Measurements from ENCODE around the gene IFNLR1.
"Not testable (repeated sequence)": the region's sequence is repeated elsewhere in the genome, so short reads cannot be mapped to it uniquely, and the experiment has no call there.

Gene IFNLR1

DNA sequence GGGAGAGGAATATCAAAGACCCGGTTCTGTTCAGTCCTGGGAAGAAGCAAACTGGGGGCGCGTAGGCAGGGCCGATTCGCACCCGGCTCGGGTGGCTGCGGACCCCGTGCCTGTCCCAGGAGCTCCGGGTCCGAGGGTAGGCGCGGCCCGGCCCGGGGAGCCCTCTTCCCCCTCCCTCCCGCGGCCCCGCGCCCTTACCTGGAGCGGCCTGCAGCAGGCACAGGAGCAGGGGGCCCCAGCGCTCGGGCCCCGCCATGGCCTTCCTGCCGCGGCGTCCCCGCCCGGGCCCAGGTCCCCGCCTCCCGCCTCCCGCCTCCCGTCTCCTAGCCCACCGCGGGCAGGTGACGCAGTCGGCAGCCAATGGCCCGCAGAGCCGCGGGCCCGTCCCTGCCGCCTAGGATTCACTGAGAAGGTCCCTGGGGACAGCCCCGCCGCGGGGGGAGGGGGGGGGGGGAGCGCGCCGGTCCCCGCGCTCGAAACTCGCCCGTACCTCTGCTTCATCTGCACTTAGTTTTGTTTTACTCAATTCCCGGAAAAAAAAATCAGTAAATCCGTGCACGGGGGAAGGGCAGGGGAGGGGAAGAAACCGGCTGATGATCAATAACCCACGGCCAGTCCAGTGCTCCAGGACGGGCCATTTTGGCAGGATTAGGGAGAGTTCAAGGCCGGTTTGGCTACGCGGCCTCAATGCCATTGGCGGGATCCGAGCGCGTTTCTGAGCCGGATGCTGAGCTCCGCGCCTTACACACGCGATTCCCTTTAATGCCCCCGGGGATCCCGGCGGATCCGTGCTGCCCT is at the start of gene IFNLR1:
TSS of gene IFNLR1 (minus strand) at position 297 of the 798 bp plus-strand sequence. CDS start at position 256, 41 bp downstream.
- no peak for FAIRE-seq

DNA sequence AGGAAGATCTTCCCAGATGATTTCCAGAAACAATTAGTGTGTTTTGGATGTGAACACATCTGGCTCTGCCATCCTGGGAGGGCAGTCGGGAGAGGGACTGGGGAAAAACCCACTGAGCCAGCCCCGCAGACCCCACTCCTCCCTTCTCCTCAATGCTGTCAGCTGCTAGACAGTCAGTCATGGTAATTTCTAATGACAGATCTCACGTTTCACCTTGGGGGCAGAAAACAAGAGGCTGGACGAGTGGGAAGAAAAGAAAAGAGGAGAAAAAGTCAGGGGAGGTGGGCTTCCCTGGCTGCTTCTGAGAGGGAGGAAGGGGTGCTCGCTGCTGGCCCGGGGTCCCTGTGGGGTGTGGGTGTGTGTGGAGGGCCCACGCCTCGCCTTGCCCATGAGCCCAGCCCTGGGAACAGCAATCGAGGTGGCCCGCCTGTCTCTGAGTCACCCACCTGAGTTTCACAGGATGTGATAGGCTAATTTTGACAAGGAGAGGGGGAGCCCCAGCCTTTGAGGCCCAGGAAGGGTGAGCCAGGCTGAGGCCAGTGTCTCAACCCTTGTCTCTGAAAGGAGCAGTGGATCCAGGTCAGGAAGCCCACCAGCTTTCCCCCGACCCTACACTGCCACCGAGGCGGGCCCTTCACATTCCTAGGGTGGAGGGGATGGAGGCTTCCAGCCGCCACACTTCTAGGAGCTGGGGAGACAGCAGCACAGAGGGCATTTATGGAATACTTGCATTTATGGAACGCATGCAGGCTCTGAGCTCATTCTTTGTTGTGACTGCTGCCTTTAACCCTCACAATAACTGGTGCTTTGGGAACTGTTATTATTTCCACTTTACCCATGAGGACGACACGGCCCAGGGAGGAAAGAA is 49.1 kb upstream of the IFNLR1 start:
- FAIRE-seq = no peak

DNA sequence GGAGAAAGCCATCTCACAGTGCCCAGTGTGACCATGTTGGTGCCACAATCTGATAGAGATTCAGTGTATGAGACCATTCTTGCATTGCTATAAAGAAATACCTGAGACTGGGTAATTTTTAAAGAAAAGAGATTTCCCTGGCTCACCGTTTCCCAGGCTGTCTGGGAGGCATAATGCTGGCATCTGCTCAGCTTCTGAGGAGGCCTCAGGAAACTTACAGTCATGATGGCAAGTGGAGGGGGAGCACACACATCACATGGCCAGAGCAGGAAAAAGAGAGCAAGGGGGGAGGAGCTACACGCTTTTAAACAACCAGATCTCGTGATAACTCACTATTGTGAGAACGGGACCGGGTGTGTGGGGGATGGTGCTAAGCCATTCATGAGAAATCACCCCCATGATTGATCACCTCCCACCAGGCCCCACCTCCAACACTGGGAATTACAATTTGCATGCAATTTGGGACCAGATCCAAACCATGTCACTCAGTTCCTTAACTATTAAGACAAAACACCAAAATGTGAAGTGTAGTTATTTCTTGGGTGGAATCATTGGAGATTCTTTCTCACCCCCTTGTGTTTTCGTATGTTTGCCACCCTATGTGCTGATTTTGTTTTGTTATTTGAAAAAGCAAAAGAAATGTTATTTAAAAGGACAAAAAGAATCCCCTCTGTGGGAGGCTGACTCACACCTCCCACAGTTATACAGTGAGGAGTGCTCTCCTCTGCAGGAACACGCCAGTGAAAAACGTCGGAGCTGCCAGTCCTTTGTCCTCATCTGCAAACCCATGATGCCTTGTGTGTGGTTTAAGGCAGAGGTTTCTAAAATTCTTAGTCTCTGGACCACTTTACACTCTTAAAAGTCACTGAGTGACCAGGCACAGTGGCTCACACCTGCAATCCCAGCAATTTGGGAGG is 46.9 kb upstream of the IFNLR1 start:
- no peak for FAIRE-seq

DNA sequence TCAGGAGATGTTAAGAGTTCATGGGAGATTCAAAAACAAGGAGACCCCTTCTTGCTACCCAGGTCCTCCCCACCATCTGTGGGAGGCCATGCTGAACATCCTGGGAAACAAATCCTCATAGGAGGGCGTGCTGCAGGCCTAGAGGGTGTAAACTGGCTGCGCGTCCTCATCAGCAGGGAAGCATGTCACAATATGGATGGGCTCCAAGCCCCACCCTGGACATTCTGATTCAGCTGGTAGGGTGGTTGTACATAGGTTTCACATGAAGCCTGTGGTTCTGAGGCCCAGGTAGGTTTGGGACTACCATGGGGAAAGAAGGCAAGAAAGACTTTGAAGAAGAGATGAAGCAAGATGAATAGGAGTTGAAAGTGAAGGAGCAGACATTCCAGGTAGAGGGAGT is 44.6 kb upstream of the IFNLR1 start:
- no peak for FAIRE-seq

DNA sequence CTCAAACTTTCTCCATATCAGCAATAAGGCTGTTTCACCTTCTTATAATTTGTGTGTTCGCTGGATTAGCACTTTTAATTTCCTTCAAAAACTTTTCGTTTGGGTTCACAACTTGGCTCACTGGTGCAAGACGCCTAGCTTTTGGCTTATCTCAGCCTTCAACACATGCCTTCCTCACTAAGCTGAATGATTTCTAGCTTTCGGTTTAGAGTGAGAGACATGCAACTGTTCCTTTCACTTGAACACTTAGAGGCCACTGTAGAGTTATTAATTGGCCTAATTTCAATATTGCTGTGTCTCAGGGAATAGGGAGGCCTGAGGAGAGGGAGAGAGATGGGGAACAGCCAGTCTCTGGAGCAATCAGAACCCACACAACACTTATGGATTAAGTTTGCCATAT is 41.2 kb upstream of the IFNLR1 start:
- no peak for FAIRE-seq

DNA sequence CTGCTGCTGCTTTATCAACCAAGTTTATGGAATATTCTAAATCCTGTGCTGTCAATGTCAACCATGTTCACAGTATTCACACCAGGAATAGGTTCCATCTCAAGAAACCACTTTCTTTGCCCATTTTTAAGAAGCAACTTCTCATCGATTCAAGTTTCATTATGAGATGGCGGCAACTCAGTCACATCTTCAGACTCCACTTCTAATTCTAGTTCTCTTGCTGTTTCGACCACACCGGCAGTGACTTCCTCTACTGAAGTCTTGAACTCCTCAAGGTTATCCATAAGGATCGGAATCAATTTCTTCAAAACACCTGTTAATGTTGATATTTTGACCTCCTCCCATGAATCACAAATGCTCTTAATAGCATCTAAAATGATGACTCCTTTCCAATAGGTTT is 39.7 kb upstream of the IFNLR1 start:
- no peak for FAIRE-seq

DNA sequence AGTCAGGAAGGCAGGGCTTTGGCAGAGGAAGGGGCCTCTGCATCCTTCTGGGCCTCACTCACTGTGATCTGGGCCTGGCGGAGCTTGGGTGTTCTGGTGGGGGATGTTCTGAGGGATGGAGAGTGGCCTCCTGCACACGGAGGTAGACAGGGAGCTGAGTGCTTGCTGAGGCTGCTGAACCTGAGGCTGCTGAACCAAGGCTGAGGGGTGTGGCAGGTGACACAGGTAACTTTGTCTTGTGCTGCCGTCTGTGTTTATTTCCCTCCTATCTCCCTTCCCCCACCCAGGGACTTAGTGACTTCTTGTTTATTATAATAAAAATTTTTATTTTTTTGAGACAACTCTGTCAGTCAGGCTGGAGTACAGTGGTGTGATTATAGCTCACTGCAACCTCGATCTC is 37.7 kb upstream of the IFNLR1 start:
- FAIRE-seq = no peak

DNA sequence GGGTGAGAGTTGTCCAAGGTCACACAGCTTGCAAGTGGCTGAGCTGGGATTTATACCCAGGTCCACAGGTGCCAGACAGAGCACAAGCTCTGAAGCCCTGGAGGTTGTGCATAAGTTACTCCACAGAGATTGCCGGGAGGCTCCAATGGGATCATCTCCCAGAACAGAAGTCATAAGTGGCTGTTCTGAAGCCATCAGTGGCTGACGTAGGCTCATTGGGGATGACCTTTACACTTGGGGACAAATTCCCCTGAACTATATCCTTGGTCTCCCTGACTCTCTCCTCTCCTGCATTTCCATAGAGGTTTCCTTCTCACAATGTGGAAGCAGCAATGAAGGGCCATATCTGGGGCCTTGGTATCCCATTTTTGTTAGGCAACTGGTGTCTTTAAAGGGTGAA is 37.0 kb upstream of the IFNLR1 start:
- no peak for FAIRE-seq

DNA sequence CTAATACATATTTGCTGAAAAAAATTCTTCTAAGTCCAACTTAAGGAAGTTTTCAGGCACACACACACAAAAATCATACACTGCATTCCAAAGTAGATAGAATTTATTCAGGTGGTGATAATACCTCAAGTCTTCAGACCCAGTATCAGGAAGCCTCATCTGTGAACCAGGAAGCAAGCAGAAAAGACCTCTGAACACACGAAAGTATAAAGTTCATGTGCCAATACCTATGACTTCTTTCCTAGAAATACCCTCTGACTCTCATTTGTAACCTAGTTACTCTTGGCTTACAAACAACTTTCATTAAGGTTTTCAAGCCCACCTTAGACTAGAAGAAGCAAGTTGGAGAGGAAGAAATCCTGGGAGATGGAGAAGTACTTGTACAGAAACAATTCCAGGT is 35.7 kb upstream of the IFNLR1 start:
- no peak for FAIRE-seq

DNA sequence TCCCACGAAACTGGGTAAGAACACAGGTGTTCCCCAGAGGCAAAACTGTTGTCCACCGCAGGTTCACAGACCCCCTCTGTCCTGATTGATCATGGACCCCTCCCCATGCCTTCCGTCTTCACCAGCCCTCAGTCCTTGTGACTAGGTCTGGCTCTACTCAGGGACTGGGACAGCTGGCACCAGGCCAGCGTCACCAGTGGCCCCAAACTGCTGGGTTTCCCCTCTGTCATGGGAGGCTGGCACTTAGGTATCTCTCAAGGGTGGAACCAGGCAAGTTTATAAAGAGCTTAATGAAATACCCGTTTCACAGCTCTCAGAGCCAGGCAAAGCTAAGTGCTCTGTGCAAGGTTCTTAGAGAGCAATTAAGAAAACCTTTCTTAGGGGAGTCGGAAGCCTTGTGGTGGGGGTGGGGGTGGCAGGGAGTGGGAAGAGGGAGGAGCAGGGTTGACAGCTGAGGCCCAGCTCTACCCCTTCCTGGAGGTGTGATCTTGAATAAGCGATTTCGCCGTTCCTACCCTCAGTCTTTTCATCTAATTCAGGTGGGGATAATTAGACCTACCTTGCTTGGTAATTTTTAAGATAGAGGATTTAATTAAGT is 35.0 kb upstream of the IFNLR1 start:
- no peak for FAIRE-seq

DNA sequence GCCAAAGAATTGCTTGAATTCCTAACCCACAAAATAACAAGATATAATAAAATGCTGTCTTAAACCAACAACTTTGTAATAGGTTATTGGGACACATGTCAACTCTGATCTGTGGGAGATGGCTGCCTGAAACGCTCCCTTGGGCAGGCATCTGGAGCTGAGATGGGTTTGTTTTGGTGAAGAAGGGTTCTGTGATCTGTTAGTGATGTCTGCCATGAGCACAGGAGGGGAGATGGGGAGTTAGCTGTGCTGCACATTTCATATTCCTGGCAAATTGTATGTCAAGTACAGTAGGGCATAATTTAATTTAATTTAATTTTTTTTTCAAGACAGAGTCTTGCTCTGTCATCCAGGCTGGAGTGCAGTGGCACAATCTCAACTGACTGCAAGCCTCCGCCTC is 34.2 kb upstream of the IFNLR1 start:
- no peak for FAIRE-seq

DNA sequence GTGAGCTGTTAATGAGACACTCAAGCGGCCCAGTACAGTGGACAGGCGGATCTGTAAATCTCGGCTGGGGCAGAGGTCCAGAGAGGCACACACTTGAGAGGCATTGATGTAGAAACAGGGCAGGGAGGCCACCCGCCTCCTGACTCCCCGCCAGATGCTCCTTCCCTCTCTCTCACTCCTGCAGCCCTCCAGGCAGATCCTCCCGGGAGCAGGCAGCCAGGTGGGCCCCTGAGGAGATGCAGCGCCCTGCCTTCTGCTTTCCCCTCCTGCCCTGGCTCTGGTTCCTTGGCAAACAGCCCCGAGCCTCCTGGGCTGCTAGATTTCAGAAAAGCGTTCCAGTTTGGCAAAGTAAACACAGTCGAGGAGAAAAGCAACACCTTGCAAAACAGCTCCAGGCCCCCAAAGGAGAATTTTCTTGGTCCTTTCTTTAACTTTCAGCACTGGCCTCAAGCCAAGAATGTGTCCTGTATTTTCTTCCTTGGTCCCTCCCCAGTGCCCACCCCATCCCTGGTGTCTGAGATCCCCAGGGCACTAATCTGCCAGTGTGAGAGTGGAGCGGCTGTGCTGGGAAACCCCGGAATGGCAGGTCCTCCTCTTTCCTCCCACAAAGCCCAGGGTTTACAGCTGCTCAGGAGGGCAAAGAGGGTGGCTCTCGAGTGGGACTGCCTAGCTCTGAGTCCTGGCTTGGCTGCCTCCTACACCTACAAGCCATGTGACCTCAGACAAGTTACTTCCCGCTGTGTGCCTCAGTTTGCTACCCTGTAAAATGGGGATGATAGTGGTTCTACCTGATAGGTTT is 29.4 kb upstream of the IFNLR1 start:
- FAIRE-seq = no peak

DNA sequence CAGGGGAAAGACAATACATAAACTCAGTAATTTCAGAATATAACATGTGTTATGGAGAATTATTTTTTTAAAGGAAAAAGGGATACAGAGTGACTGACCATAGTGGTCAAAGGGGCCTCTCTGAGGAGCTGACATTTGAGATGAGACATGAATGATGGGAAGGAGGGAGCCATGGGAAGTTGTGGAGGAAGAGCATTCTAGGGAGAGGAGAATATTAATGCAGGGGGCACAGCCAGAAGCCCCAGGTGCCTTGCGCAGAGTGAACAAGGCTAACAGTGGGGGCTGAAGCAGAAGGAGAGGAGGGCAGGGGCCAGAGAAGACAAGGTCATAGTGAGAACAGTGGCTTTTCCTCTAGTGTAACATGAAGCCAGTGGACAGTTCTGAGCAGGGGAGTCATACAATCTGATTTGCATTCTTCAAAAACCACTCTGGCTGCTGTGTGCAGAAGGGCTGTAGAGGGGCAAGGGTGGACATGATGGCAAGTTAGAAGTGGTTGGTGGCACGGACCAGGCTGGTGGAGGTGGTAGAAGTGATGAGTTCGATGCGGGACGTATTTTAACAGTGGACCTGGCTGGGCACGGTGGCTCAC is 28.2 kb upstream of the IFNLR1 start:
- FAIRE-seq = no peak

DNA sequence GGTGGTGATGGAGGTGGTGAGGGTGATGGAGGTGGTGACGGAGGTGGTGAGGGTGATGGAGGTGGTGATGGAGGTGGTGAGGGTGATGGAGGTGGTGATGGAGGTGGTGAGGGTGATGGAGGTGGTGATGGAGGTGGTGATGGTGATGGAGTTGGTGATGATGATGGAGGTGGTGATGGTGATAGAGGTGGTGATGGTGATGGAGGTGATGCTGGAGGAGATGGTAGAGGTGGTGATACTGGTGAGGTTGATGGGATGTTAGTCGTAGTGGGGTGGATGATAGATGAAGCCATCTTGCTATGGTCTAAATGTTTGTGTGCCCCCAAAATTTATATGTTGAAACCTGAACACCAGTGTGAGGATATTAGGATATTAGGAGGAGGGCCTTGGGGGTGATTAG is 25.3 kb upstream of the IFNLR1 start:
- FAIRE-seq = no peak

DNA sequence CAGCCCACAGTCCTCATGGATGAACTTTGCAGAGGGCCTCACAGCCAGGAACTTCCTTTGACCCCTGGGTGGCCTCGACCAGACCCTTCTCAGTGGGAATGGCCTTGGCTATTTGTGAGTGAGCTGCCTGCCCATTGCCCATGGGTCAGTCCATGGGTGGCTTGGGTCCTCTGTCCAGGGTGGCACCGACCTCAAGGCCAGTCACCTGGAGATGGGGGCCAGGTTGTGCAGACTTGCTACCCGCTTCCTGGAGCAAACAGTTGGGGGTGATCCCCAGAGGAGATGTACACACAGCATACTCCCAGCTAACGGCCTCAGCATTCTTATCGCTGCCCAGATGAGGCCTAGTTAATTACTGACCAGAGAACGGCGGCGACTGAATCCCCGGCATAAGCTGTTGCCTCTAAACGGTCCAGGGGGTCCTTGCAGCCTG is 23.1 kb upstream of the IFNLR1 start:
- no peak for FAIRE-seq

DNA sequence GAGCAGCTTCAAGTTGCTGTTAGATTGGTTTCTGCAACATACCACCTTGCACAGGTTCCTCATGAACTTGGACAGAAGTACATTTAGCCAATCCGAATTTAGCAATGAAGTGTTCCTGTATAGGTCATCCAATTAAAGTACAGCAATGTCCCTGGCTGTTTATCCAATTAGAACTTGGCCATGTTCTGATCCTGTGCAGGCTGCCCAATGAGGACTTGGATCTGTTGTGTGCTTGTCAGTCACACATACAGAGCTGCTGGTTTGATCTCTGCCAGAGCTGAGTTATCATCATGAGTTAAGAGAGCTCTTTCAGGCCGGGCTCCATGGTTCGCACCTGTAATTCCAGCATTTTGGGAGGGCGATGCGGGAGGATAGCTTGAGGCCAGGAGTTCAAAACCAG is 22.0 kb upstream of the IFNLR1 start:
- FAIRE-seq = no peak

DNA sequence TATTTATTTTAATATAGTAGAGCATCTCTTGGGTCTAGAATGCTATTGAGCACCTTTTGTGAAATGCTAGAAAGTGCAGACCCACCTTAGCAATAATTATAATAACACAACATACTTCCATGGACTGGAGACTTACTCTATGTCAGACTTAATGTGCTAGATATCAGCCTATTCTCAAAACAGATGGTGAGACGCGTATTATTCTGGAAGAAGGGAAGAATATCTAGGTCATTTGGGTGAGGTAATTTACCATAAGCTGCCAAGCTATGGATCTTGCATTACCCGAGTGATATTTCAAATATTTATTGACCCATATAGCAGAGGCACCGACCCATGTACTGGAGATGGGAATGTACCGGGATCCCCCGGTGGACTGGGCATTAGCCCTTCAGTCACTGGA is 20.6 kb upstream of the IFNLR1 start:
- no peak for FAIRE-seq

DNA sequence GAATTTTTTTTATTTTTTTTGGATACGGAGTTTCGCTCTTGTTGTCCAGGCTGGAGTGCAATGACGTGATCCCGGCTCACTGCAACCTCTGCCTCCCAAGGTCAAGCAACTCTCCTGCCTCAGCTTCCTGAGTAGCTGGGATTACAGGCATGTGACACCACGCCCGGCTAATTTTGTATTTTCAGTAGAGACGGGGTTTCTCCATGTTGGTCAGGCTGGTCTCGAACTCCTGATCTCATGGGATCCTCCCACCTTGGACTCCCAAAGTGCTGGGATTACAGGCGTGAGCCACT is 20.3 kb upstream of the IFNLR1 start:
- FAIRE-seq = not testable (repeated sequence)

DNA sequence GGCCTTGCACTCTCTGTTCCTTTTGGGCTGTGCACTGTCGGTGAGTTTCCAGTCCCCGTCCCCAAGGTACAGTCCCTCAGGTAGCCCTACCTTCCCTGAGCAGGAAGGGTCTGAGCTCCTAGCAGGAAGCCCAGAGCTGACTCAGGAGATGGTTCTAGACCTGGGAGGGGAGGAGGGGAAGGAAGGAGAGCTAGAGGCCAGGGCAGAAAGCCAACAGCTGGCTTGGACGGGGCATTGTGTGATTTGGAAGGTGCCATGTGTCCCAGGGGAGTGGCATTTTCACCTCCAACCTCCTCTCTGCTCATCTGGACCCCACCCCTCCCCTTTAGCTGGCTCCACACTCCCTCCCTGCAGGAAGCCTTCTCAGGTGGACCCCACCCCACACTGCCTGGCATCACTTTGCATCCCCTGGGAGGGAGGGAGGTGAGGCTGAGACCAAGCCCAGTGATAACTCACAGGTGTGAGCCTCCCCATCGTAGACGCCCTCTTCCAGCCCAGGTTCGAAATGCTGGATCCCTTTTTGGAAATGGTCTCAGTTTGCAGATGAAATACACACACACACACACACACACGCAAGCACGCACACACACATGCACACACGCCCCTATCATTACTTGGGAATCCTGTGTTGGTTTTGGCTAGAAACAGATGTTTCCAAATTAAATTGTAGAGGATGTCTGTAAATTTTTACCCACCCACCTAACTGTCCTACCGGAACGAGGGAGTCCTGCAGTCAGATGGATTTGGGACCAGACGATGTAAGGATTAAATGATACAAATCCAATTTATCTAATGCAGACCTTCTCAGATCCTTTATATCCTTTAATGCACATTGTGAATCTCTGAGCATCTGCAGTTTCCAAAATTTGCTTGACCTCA is 19.7 kb upstream of the IFNLR1 start:
- FAIRE-seq = no peak

DNA sequence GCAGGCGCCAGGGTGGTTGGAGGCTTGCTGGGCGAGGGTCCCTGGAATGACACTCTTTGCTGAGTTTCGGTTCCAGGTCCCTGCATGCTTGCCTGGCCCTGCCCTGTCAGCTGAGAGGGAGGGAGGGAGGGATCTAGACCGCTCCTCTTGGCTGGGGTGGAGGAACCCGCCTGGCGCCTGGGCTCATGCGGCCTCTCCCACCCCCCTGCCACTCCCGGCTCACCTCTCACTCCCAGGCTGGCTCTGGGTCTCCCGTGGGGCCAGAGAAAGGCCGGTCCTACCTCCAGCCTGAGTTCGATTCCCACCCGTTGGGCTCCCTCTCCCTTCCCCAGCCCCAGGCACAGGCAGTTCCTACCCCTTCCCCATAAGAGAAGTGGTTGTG is 19.0 kb upstream of the IFNLR1 start:
- FAIRE-seq = no peak

Data from G401.6 (cell line).